IMR-90 (cell line): ENCODE measurements around the gene TBC1D22A. TPM values are rescaled to one million over a fixed set of nuclear protein-coding genes. Genes with fewer than 3 reads are reported as not detected.

Experiments
- ATAC-seq: fragments of 200-7000 bp; cut with Tn5 transposase; 2 replicates; pipeline ENCODE4 v1.9.1; 2020; ENCODE audit warnings: low read depth, mild to moderate bottlenecking, moderate library complexity
- BruUV-seq: library from RNA; stranded (reverse); fragments of 400-500 nt; replicated peaks from 2 replicates; lab custom pipeline; 2021; lab: Mats Ljungman, UMichigan
- CTCF ChIA-PET: fragments of 300-600 bp; formaldehyde crosslinking; extraction: SDS; loops from one replicate; lab custom pipeline; 2021; ENCODE audit warnings: antibody characterized with exemption; lab: Yijun Ruan, JAX
- POLR2A ChIA-PET: fragments of 300-600 bp; sonication (Branson Sonifier 250); formaldehyde crosslinking; loops from one replicate; lab custom pipeline; 2022; ENCODE audit warnings: antibody characterized with exemption; ENCODE audit not compliant: unreplicated experiment; lab: Charles Lee
- DNase-seq: peaks from one replicate; pipeline ENCODE4 v3.0.0; 2013
- H2AFZ ChIP-seq: replicated peaks from 2 replicates; pipeline ENCODE3; 2013; ENCODE audit warnings: low read length, mild to moderate bottlenecking; ENCODE audit not compliant: poor library complexity
- H2AK5ac ChIP-seq: 2 replicates; pipeline ENCODE4 v1.6.1; 2013; ENCODE audit warnings: low read depth, low read length, inconsistent platforms
- H2AK9ac ChIP-seq: replicated peaks from 2 replicates; pipeline ENCODE3; 2013; ENCODE audit warnings: mild to moderate bottlenecking, low read depth, low read length, moderate library complexity; ENCODE audit not compliant: poor library complexity
- H2BK120ac ChIP-seq: 2 replicates; pipeline ENCODE4 v1.6.1; 2013; ENCODE audit warnings: low read depth, low read length, inconsistent platforms
- H2BK15ac ChIP-seq: 3 replicates; pipeline ENCODE4 v1.6.1; 2013; ENCODE audit warnings: low read depth, low read length, inconsistent platforms
- H2BK20ac ChIP-seq: 2 replicates; pipeline ENCODE4 v1.6.1; 2013; ENCODE audit warnings: low read depth, mild to moderate bottlenecking, inconsistent platforms, low read length, moderate library complexity
- H2BK5ac ChIP-seq: 2 replicates; pipeline ENCODE4 v1.6.1; 2013; ENCODE audit warnings: mild to moderate bottlenecking, low read depth, low read length, inconsistent platforms; ENCODE audit not compliant: poor library complexity, severe bottlenecking
- H3K14ac ChIP-seq: replicated peaks from 2 replicates; pipeline ENCODE4 v1.6.1; 2013; ENCODE audit warnings: low read depth, low read length, inconsistent platforms
- H3K18ac ChIP-seq: 2 replicates; pipeline ENCODE4 v1.6.1; 2013; ENCODE audit warnings: low read depth, low read length, control low read depth
- H3K23ac ChIP-seq: 2 replicates; pipeline ENCODE4 v1.6.1; 2013; ENCODE audit warnings: low read depth, low read length, inconsistent platforms
- H3K27ac ChIP-seq: 2 replicates; pipeline ENCODE4 v1.5.1; 2013; ENCODE audit warnings: mild to moderate bottlenecking, control low read depth, low read length; ENCODE audit not compliant: insufficient read depth
- H3K27me3 ChIP-seq: 2 replicates; pipeline ENCODE4 v1.6.1; 2013; ENCODE audit warnings: low read length; ENCODE audit not compliant: control insufficient read depth, insufficient read depth
- H3K36me3 ChIP-seq: 2 replicates; pipeline ENCODE4 v1.6.1; 2013; ENCODE audit warnings: low read length, mixed read lengths; ENCODE audit not compliant: control insufficient read depth, insufficient read depth
- H3K4ac ChIP-seq: 2 replicates; pipeline ENCODE4 v1.6.1; 2013; ENCODE audit warnings: low read depth, low read length, inconsistent platforms
- H3K4me1 ChIP-seq: 2 replicates; pipeline ENCODE4 v1.6.1; 2013; ENCODE audit warnings: low read length, mixed read lengths; ENCODE audit not compliant: control insufficient read depth, insufficient read depth
- H3K4me2 ChIP-seq: 2 replicates; pipeline ENCODE4 v1.6.1; 2013; ENCODE audit warnings: low read depth, mild to moderate bottlenecking, control low read depth, low read length, moderate library complexity
- H3K4me3 ChIP-seq: 2 replicates; pipeline ENCODE4 v1.5.1; 2013; ENCODE audit warnings: low read depth, mild to moderate bottlenecking, control low read depth, low read length, moderate library complexity; ENCODE audit not compliant: insufficient read depth
- H3K56ac ChIP-seq: 2 replicates; pipeline ENCODE4 v1.6.1; 2013; ENCODE audit warnings: low read length, inconsistent platforms; ENCODE audit not compliant: insufficient read depth; ENCODE audit errors: extremely low read depth
- H3K79me1 ChIP-seq, 2 experiments: 2 replicates each; pipeline ENCODE4 v1.6.1; 2013; ENCODE audit warnings: low read length in 2 of 2, inconsistent platforms in 1 of 2, low read depth in 1 of 2
- H3K9ac ChIP-seq: 2 replicates; pipeline ENCODE4 v1.6.1; 2013; ENCODE audit warnings: low read depth, low read length, control low read depth
- H3K9me1 ChIP-seq: 2 replicates; pipeline ENCODE4 v1.6.1; 2013; ENCODE audit warnings: low read length, inconsistent platforms; ENCODE audit not compliant: insufficient read depth
- H3K9me3 ChIP-seq: 2 replicates; pipeline ENCODE4 v1.6.1; 2013; ENCODE audit warnings: low read length; ENCODE audit not compliant: control insufficient read depth, insufficient read depth
- H4K20me1 ChIP-seq: 2 replicates; pipeline ENCODE4 v1.6.1; 2013; ENCODE audit warnings: low read length, inconsistent platforms; ENCODE audit not compliant: insufficient read depth
- H4K5ac ChIP-seq: 2 replicates; pipeline ENCODE4 v1.6.1; 2013; ENCODE audit warnings: mild to moderate bottlenecking, low read depth, low read length, control low read depth
- H4K8ac ChIP-seq, 2 experiments: 2 replicates each; pipeline ENCODE4 v1.6.1; 2013; ENCODE audit warnings: low read depth in 2 of 2, low read length in 2 of 2, control low read depth in 1 of 2, inconsistent platforms in 1 of 2
- H4K91ac ChIP-seq: 2 replicates; pipeline ENCODE4 v1.6.1; 2013; ENCODE audit warnings: low read depth, low read length, inconsistent platforms; ENCODE audit not compliant: insufficient read depth
- BHLHE40 ChIP-seq: fragments of 150-350 bp; IDR thresholded peaks from 2 replicates; pipeline ENCODE4 v1.6.1; 2016; ENCODE audit warnings: mild to moderate bottlenecking, low read depth, low read length
- CEBPB ChIP-seq: IDR thresholded peaks from 2 replicates; pipeline ENCODE4 v1.6.1; 2012; ENCODE audit warnings: low read depth, low read length, improper control_type of control experiment
- CHD1 ChIP-seq: IDR thresholded peaks from 2 replicates; pipeline ENCODE4 v1.6.1; 2012; ENCODE audit warnings: low read depth, low read length, improper control_type of control experiment
- CTCF ChIP-seq: conservative IDR thresholded peaks from 2 replicates; pipeline ENCODE4 v1.5.1; 2012; ENCODE audit warnings: mild to moderate bottlenecking, low read depth, low read length, improper control_type of control experiment
- ELK1 ChIP-seq: fragments of 150-350 bp; IDR thresholded peaks from 2 replicates; pipeline ENCODE4 v1.6.1; 2016; ENCODE audit warnings: low read depth, mild to moderate bottlenecking, low read length, moderate library complexity, borderline replicate concordance
- FOS ChIP-seq: fragments of 150-350 bp; IDR thresholded peaks from 2 replicates; pipeline ENCODE4 v1.6.1; 2016; ENCODE audit warnings: low read depth, low read length
- MAFK ChIP-seq: IDR thresholded peaks from 2 replicates; pipeline ENCODE4 v1.6.1; 2012; ENCODE audit warnings: low read depth, low read length, improper control_type of control experiment
- POLR2A ChIP-seq: IDR thresholded peaks from 2 replicates; pipeline ENCODE4 v1.6.1; 2012; ENCODE audit warnings: mild to moderate bottlenecking, low read depth, low read length
- RAD21 ChIP-seq: IDR thresholded peaks from 2 replicates; pipeline ENCODE4 v1.6.1; 2012; ENCODE audit warnings: low read length, improper control_type of control experiment
- SMC3 ChIP-seq: fragments of 150-350 bp; IDR thresholded peaks from 2 replicates; pipeline ENCODE4 v1.6.1; 2016; ENCODE audit warnings: low read depth, mild to moderate bottlenecking, antibody characterized with exemption, low read length, moderate library complexity
- USF2 ChIP-seq: fragments of 150-350 bp; IDR thresholded peaks from 2 replicates; pipeline ENCODE4 v1.6.1; 2017; ENCODE audit warnings: mild to moderate bottlenecking, antibody characterized with exemption, low read length, low read depth
- WGBS, 2 experiments: methylation state at CpG; one replicate each; pipeline versions ENCODE4 v1.1.5 to v1.1.7; 2013; ENCODE audit warnings: missing lambda C conversion rate in 2 of 2; ENCODE audit not compliant: insufficient read length in 1 of 2; ENCODE audit errors: extremely low coverage in 2 of 2; 5-methylcytosine and 5-hydroxymethylcytosine counted together
- dilution Hi-C: fragments of 300-500 bp; cut with HindIII; formaldehyde crosslinking; loops from one replicate; pipeline ENCODE4 v1.14.3; 2018; ENCODE audit warnings: low sequenced_read_pairs; ENCODE audit not compliant: unreplicated experiment
- in situ Hi-C: fragments of 300-500 bp; cut with MboI; formaldehyde crosslinking; loops from 3 replicates; pipeline ENCODE4 v1.14.3; 2019; ENCODE audit warnings: low sequenced_read_pairs, inconsistent platforms, mixed read lengths
- intact Hi-C: fragments of 100-400 bp; cut with micrococcal nuclease; formaldehyde crosslinking; loops from 2 replicates; pipeline ENCODE4 v1.10.0; 2022
- polyA plus RNA-seq, 3 experiments: library from polyadenylated mRNA; depleted of rRNA; stranded (reverse); fragments of >200 nt; gene quantifications; 2 replicates each; pipeline ENCODE4 v1.2.3, GENCODE V29; 2012; ENCODE audit warnings: low replicate concordance in 1 of 3
- total RNA-seq: library from RNA; depleted of rRNA; stranded (reverse); fragments of >200 nt; gene quantifications from 2 replicates; pipeline ENCODE4 v1.2.3, GENCODE V29; 2012

The TBC1D22A gene
- total and polyA plus RNA-seq, 2 of the 4 experiments (the other 2 are of a cell fraction), result 9.0 to 16.7 TPM

GRCh38 chr22:47199979-47200272 lies 437.5 kb downstream of the TBC1D22A start:
- no peak overlapping the region for H2AK9ac ChIP-seq
- DNase-seq (no peak), ATAC-seq (no peak)
- no peak overlapping the region for H2BK20ac ChIP-seq
- no peaks in the 10 kb centered on the region for H4K20me1 ChIP-seq
- WGBS, 2 experiments, result 44% methylated on average over 3 of the region's 10 CpGs; no CpG with 5 or more reads in 1 of the 2 experiments
- no peak overlapping the region for H3K4me3 ChIP-seq
- no peak overlapping the region for H4K91ac ChIP-seq
- no peak overlapping the region for H2BK120ac ChIP-seq
- H2BK15ac ChIP-seq, result no peak overlapping the region
- no TSS peak for BruUV-seq
- H3K18ac ChIP-seq, result no peak overlapping the region
- H4K8ac ChIP-seq, result no peak overlapping the region
- H4K5ac ChIP-seq, result no peak overlapping the region
- no peak overlapping the region for H2AFZ ChIP-seq
- in situ Hi-C loops, result no loop called here
- intact Hi-C loops, result no loop called here
- H3K4me2 ChIP-seq, result no peak overlapping the region
- no peaks in the 10 kb centered on the region for H3K36me3 ChIP-seq
- H2AK5ac ChIP-seq, result no peak overlapping the region
- peaks cover 5% of the 10 kb centered on the region; the same call in 1 of the 2 replicates for H3K27me3 ChIP-seq
- no peak overlapping the region for H3K27ac ChIP-seq
- H3K9me3 ChIP-seq, result no peaks in the 10 kb centered on the region
- TF ChIP-seq RAD21, result no peak
- TF ChIP-seq CHD1, result no peak
- no peak for TF ChIP-seq CEBPB
- no peak for TF ChIP-seq FOS
- no peak for TF ChIP-seq MAFK
- no peak for TF ChIP-seq ELK1
- TF ChIP-seq SMC3, result no peak
- TF ChIP-seq POLR2A, result no peak
- TF ChIP-seq CTCF, result no peak
- TF ChIP-seq BHLHE40, result no peak
- TF ChIP-seq USF2, result no peak
- no peak overlapping the region for H3K4ac ChIP-seq
- no peak overlapping the region for H2BK5ac ChIP-seq
- ChIA-PET POLR2A (no interaction called here), CTCF (no interaction called here)
- dilution Hi-C loops, result no loop called here
- H3K9me1 ChIP-seq, result peaks cover 5% of the 10 kb centered on the region; the same call in 1 of the 2 replicates
- no peaks in the 10 kb centered on the region for H3K4me1 ChIP-seq
- no peak overlapping the region for H3K56ac ChIP-seq
- H3K9ac ChIP-seq, result no peak overlapping the region
- H3K14ac ChIP-seq, result no peak overlapping the region
- H3K79me1 ChIP-seq, result no peaks in the 10 kb centered on the region
- no peak overlapping the region for H3K23ac ChIP-seq
